ENCODE measurements around the gene MLH3.

- TF ChIP-seq CTCF (IDR thresholded peaks at IDR 0.05): no peak
- no peak for TF ChIP-seq EZH2 (IDR thresholded peaks at IDR 0.05)
Measured at GRCh38 chr14:74975059-74975810, 76.0 kb downstream of the MLH3 start.

Measured in neural progenitor cell (in vitro differentiated cells).